ENCODE results near the gene S1PR5. TPM values are rescaled to one million over a fixed set of nuclear protein-coding genes. Genes with fewer than 3 reads are reported as not detected.

The S1PR5 gene, protein sequence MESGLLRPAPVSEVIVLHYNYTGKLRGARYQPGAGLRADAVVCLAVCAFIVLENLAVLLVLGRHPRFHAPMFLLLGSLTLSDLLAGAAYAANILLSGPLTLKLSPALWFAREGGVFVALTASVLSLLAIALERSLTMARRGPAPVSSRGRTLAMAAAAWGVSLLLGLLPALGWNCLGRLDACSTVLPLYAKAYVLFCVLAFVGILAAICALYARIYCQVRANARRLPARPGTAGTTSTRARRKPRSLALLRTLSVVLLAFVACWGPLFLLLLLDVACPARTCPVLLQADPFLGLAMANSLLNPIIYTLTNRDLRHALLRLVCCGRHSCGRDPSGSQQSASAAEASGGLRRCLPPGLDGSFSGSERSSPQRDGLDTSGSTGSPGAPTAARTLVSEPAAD
- 22.5 and 27.2 TPM in 2 replicates for total RNA-seq

DNA sequence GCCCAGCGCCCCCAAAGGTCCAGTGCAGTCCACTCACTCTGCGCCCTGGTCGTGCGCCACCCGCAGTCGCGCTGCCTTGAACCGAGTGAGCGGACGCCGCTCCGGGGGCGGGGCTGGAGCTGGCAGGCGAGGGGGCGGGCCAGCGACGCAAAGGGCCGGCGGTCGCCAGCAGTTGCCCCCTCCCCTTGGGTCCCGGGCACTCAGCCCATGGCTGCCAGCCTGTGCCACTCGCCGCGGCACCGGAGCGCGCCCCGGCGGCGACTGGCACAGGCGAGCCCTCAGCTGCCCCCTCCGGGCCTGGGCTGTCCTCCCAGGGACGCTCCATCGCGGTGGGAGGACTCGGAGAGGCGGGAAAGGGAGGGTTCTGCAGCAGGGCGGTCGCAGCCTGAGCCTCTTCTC is at the start of gene S1PR5:
TSS of gene S1PR5 (minus strand) at position 87 of the 399 bp plus-strand sequence. CDS start 2,436 bp downstream, outside the sequence.

DNA sequence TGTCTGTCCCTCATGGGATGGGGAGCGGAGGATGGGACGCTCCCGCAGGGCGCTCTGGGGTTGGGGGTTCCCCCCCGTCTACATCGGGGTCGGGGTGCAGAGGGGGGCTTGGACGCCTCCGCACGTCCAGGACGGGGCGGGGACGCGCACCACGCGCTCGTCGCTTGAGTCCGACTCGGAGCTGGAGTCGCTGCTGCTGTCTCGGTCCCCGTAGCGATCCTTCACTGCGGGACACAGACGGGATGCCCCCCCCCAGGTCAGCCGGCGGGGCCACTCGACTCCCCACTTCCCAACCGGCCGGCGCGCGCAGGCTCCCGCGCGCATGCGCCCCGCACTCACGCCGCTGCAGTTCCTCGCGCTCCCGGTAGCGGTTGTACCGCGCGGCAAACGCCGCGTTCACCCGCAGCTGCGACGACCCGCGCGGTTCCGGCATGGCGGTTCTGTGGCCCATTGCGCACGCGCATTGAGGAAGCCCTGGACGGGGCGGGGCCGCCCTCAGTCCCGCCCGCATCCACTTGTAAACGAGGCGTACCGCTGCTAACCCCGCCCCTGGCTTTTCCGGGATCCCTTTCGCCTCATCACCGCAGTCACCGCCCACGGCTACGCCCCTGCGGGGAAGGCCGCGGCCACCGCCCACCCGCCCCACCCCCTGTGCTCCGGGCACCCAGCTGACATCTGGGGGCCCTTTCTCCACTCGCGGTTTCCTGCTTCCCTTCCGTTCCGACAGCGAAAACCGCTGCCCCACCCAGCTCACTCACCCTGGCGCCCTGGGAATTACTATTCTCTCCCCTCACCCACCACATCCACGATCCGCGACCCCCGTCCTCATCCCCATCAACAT is 48.5 kb upstream of the S1PR5 start, which contains the start of gene KRI1:
TSS of gene KRI1 (minus strand) at position 444 of the 841 bp plus-strand sequence. CDS start at position 433, 11 bp downstream.

DNA sequence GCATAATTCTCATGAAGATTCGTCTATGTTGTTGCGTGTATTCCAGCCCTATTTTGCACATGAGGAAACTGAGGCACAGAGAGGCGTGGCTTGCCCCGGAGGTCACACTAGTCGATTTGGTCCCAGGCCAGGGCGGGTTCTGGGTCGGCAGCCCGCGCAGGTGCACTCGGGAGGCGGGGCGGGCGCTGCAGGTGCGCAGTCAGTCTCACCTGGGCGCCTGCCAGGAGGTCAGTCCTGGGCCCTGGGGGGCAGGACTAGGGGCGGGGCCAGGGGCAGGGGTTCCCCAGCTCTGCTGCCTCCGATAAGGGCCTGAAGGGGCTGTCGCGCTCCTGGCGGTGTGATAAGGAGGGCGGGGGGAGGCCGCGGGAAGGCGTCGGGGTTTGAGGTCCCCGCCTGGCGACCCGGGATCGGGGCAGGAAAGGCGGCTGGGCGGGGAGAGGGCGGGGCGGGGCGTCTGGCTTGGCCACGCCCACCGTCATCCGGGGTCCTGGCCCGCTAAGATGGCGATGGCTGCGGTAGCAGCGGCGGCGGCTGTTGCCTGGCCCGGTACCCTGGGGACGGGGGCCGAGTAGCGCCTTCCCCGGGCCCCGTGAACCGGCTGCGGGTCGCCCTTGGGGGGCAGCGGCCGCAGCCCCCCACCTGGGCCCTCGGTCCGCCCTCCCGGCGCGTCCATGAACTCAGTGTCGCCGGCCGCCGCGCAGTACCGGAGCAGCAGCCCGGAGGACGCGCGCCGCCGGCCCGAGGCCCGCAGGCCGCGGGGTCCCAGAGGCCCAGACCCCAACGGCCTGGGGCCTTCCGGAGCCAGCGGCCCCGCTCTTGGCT is 26.4 kb upstream of the S1PR5 start, which contains the start of gene ATG4D:
TSS of gene ATG4D (plus strand) at position 485 of the 822 bp plus-strand sequence. CDS start at position 672, 187 bp downstream.

DNA sequence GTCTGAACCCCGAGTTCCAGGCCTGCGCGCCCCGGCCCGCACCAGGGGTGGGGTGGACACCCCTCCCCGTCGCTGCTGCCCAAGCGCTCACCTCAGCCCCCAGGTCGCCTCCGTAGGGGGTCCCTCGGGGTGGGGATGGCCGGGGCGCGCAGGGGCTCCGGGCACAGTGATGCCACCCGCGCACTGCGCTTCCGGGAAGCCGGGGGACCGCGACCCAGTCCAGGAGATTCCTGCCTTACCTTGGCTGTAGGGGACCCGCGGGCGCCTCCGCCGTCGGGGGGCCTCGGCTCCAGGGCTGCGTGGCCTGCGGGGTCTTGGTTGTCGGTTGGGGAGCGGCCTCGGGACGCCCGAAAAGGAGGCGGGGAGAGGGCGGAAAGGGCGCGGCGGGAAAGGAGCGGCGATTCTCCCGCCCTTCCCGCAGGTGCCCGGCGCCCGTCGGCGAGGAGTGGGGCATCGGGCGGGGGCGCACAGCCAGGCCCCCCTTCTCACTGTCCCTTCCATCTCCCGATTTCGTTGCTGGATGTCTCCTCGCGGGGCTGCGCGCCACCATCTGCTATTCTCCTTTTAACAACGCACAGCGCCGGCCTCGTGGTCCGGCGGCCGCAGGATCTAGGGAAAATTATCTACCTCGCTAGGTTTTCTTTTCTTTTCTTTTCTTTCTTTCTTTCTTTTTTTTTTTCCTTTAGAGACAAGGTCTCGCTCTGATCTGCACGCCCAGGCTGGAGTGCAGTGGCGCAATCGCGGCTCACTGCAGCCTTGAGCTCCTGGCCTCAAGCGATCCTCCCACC is 14.1 kb downstream of the S1PR5 start, which contains the start of gene KEAP1:
TSS of gene KEAP1 (minus strand) at position 355 of the 788 bp plus-strand sequence. CDS start 3,323 bp downstream, outside the sequence.

Other genes starting within 250 kb of the S1PR5 start
- 7.3 and 17.3 TPM in 2 replicates for gene ICAM1, start 246.3 kb downstream of the S1PR5 start, total RNA-seq
- gene ICAM4, start 230.5 kb downstream of the S1PR5 start, total RNA-seq = 0.08 and 0.15 TPM in 2 replicates
- gene ICAM5, start 227.5 kb downstream of the S1PR5 start, total RNA-seq = 1.0 and 8.8 TPM in 2 replicates
- 1.5 and 1.6 TPM in 2 replicates for gene ZGLP1, start 207.6 kb downstream of the S1PR5 start, total RNA-seq
- gene FDX2, start 201.4 kb downstream of the S1PR5 start, total RNA-seq = 21.6 and 34.8 TPM in 2 replicates
- 17.8 and 20.3 TPM in 2 replicates for gene RAVER1, start 183.9 kb downstream of the S1PR5 start, total RNA-seq
- gene ICAM3, start 177.8 kb downstream of the S1PR5 start, total RNA-seq = 1.6 and 5.7 TPM in 2 replicates
- gene TYK2, start 136.9 kb downstream of the S1PR5 start, total RNA-seq = 63.7 and 74.0 TPM in 2 replicates
- 172 and 200 TPM in 2 replicates for gene CDC37, start 113.9 kb downstream of the S1PR5 start, total RNA-seq
- gene PDE4A, start 96.9 kb downstream of the S1PR5 start, total RNA-seq = 0.15 and 1.3 TPM in 2 replicates
- gene KEAP1, start 14.1 kb downstream of the S1PR5 start, total RNA-seq = 50.0 and 61.7 TPM in 2 replicates
- gene ATG4D, start 26.5 kb upstream of the S1PR5 start, total RNA-seq = 27.9 and 33.9 TPM in 2 replicates
- gene KRI1, start 48.6 kb upstream of the S1PR5 start, total RNA-seq = 11.6 and 17.7 TPM in 2 replicates
- gene CDKN2D, start 51.5 kb upstream of the S1PR5 start, total RNA-seq = 5.1 and 5.9 TPM in 2 replicates
- 78.9 and 111 TPM in 2 replicates for gene AP1M2, start 69.9 kb upstream of the S1PR5 start, total RNA-seq
- 18.8 and 43.9 TPM in 2 replicates for gene SLC44A2, start 108.1 kb upstream of the S1PR5 start, total RNA-seq
- gene ILF3, start 136.9 kb upstream of the S1PR5 start, total RNA-seq = 73.8 and 120 TPM in 2 replicates
- gene QTRT1, start 184.0 kb upstream of the S1PR5 start, total RNA-seq = 18.0 and 25.2 TPM in 2 replicates
- 67.5 and 69.0 TPM in 2 replicates for gene DNM2, start 200.6 kb upstream of the S1PR5 start, total RNA-seq

Data from hair follicular keratinocyte (primary cell).